NT2/D1 (cell line): ENCODE results near the gene CCNK.

Source experiments
- SUZ12 ChIP-seq: IDR thresholded peaks from 2 replicates; pipeline ENCODE4 v1.6.1; 2011; ENCODE audit not compliant: insufficient read length, insufficient read depth; ENCODE audit errors: extremely low read depth
- ZNF274 ChIP-seq: IDR thresholded peaks from 2 replicates; pipeline ENCODE4 v1.6.1; 2011; ENCODE audit warnings: mild to moderate bottlenecking, low read depth, low read length

GRCh38 chr14:99554184-99554583 lies 73.0 kb downstream of the CCNK start:
- TF ChIP-seq ZNF274 (no peak), SUZ12 (no peak)
